Measurements from ENCODE around the gene RELN.

Gene RELN

GRCh38 chr7:103446049-103446520 lies 543.4 kb downstream of the RELN start, which contains the start of gene SLC26A5:
SLC26A5 (minus strand) TSS chr7:103446207; CDS start chr7:103421514, 24,693 bp downstream.
- DNase-seq, result no peak

DNA sequence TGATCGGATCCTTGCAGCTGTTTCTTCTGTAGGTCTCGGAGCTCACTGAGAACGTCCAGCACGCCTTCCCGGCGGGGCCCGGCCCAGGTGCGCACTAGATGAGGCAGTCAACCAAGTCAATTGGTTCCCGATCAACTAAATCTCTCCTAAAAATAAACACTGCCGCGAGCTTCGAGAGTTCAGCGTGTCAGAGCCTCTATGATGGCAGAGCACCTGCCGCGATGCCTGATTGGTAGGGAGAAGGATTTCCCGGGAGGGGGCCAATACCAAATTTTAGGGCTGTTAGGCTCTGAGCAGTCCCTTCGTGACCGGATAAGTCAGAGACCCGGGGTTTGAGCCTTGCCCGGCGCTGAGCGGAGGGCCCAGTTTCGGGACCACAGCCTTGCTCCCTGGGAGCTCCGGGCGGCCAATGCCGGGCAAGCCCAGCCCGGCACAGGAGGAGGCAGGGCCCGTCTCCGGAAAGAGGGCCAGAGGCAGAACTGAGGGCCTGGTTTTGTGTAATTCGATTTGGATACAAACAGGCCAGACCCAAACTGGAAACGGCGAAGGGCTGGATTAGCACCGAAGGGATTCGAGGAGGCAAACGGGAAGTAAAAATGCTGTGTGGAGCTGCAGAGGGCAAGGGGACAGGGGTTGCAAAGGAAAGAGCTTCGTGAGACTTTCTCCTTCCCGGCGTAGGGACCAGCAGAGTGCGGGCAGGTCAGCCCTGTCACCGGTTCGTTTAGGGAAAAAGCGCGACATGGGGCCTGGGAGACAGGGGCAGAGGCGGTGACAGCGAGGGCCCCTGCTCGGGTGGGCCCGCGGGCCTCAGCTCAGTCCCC lies 544.0 kb downstream of the RELN start:
- no peak for DNase-seq

- no peak for DNase-seq
These were observed 549.8 kb downstream of the RELN start for GRCh38 chr7:103439661-103440060.

DNA sequence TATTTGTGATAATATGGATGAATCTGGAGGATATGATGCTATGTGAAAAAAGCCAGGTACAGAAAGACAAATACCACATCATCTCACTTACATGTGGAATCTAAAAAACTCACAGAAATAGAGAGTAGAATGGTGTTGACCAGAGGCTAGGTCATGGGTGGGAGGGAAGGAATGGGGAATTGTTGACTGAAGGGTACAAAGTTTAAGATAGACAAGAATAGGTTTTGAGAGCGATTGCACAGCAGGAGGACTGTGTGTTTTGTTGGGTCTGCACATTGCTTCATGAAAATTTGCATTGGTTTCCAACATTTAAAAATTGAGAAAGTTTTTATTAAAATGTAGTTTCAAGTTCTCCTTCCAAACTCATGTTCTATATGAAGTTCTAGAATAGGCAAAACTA lies 551.8 kb downstream of the RELN start:
- DNase-seq, result no peak

DNA sequence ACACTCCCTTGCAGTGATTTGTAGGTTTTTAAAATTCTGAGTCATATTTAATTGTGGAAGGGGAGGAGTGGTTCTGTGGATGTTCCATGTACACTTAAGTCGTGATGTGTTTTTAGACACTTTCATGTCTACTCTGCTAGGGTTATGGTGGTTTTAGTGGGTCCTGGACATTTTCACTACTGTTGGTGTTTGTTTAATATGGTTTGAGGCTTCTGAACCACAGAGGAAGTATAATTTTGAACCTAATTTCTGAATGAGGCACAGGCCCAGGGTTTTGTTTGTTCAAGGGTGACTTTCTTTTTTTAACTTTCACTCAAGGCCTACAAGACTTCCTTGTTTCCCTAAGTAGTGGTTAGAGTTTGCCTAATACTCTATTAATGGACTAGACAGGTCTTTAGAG lies 556.7 kb downstream of the RELN start:
- DNase-seq, result no peak

DNA sequence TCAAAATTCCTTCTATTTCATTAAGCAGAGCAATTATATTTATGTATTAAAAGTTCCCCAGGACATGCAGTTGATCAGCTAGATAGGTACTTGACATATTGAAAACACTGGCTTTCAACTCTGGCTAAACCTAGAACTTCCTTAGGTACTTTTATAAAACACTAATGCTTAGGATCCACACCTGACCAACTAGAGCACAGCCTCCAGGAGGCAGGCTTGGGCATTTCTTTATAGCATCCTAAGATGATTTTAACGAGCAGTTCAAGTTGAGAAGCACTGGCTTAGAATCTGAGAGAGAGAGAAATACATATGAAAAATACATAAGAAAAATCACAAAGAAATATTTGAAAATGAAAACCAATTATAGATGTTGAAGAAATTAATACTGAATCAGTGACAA lies 564.3 kb downstream of the RELN start:
- no peak for DNase-seq

DNA sequence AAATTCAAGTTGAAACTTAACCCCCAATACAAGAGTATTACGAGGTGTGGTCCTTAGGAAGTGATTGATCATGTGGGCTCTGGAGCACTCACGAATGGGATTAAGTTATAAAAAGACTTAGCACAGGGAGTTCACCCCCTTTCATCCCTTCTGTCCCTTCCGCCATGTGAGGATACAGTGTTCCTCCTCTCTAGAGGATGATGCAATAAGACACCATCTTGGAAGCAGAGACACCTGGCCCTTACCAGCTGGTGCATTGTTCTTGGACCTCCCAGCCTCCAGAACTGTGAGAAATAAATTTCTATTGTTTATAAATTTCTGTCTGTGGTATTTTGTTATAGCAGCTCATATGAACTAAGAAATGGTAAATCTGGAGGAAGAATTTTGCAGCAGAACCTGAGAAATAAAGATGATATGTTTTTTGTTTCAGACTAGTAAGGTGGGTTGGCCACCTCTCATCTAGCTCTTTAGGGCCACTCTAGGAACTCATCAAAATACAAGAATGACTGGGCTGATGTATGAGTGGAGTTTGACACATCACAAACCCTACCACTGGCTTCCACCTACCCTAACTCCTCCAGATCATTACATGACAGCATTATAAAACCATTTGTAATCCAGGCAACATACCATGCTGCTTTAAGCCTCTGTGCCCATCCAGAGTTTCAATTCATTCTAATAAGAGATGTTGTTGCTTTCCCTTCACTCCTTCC lies 565.8 kb downstream of the RELN start:
- no peak for DNase-seq

Measured in activated CD4-positive, alpha-beta T cell treated with anti-CD3 and anti-CD28 coated beads, Interleukin-2, amount 50 U/mL, for 1 hour (primary cell).